H1 (cell line): Measurements from ENCODE around the gene MEIS2. TPM values are rescaled to one million over a fixed set of nuclear protein-coding genes. Genes with fewer than 3 reads are reported as not detected.
A peak's percentile ranks its signal among the peaks of the same experiment; 100 is the strongest.

Experiments
- ASH2L ChIP-seq: fragments of 200-600, 300-600 bp; sonication (generic); IDR thresholded peaks from one replicate; pipeline ENCODE4 v1.7.1; 2017; ENCODE audit warnings: low read length
- CTCF ChIP-seq, 3 experiments: IDR thresholded peaks; 1 replicate in 2 of 3; 2 replicates in 1 of 3; pipeline versions ENCODE4 v1.5.1 to v1.6.1; 2011; ENCODE audit warnings: low read length in 3 of 3, mild to moderate bottlenecking in 3 of 3, inconsistent platforms in 2 of 3, low read depth in 1 of 3, moderate library complexity in 1 of 3; ENCODE audit not compliant: insufficient read depth in 1 of 3; ENCODE audit errors: control extremely low read depth in 1 of 3
- GTF2F1 ChIP-seq: IDR thresholded peaks from 2 replicates; pipeline ENCODE4 v1.6.1; 2012; ENCODE audit warnings: low read depth, low read length, improper control_type of control experiment, borderline replicate concordance
- RAD21 ChIP-seq, 2 experiments: IDR thresholded peaks in 1 of 2; conservative IDR thresholded peaks in 1 of 2; 2 replicates each; pipeline ENCODE4 v1.6.1; 2011; ENCODE audit warnings: low read depth in 2 of 2, low read length in 2 of 2, improper control_type of control experiment in 1 of 2, inconsistent platforms in 1 of 2, mild to moderate bottlenecking in 1 of 2, moderate library complexity in 1 of 2
- polyA plus RNA-seq, 7 experiments: library from polyadenylated mRNA; depleted of rRNA in 3 of 7; stranded (reverse) in 5 of 7; unstranded in 2 of 7; fragments of >200 nt in 5 of 7; fragments of 200-250 nt in 2 of 7; gene quantifications; 1 replicate in 5 of 7; 2 replicates in 1 of 7; 4 replicates in 1 of 7; pipeline versions ENCODE4 v1.2.1 to v1.2.3, GENCODE V29; 2011 to 2013; ENCODE audit warnings: missing spikeins in 2 of 7, mixed read lengths in 2 of 7
- total RNA-seq: library from RNA; stranded (reverse); fragmentation: NEBNext Ultra II Directional; extraction: Animal tissue kit (Norgen Biotek cat#: 25700); gene quantifications from 2 replicates; pipeline ENCODE4 v1.2.1, GENCODE V29; 2021
- TF ChIP-seq, protein P1 (sequence below): fragments of 300-600 bp; sonication (generic); IDR thresholded peaks from 2 replicates; pipeline ENCODE4 v1.7.1; 2012; ENCODE audit warnings: low read length, moderate library complexity, mild to moderate bottlenecking, inconsistent platforms; ENCODE audit not compliant: insufficient replicate concordance
- TF ChIP-seq, protein P2 (sequence below): IDR thresholded peaks from 2 replicates; pipeline ENCODE4 v1.6.1; 2011; ENCODE audit warnings: low read depth, mild to moderate bottlenecking, low read length; ENCODE audit not compliant: insufficient read depth

The MEIS2 gene
- total and polyA plus RNA-seq, 2 of the 8 experiments (the other 6 are each of a cell fraction or from before 2014, with no cell fraction given): 0.22 to 1.2 TPM

- TF ChIP-seq, protein P1, sequence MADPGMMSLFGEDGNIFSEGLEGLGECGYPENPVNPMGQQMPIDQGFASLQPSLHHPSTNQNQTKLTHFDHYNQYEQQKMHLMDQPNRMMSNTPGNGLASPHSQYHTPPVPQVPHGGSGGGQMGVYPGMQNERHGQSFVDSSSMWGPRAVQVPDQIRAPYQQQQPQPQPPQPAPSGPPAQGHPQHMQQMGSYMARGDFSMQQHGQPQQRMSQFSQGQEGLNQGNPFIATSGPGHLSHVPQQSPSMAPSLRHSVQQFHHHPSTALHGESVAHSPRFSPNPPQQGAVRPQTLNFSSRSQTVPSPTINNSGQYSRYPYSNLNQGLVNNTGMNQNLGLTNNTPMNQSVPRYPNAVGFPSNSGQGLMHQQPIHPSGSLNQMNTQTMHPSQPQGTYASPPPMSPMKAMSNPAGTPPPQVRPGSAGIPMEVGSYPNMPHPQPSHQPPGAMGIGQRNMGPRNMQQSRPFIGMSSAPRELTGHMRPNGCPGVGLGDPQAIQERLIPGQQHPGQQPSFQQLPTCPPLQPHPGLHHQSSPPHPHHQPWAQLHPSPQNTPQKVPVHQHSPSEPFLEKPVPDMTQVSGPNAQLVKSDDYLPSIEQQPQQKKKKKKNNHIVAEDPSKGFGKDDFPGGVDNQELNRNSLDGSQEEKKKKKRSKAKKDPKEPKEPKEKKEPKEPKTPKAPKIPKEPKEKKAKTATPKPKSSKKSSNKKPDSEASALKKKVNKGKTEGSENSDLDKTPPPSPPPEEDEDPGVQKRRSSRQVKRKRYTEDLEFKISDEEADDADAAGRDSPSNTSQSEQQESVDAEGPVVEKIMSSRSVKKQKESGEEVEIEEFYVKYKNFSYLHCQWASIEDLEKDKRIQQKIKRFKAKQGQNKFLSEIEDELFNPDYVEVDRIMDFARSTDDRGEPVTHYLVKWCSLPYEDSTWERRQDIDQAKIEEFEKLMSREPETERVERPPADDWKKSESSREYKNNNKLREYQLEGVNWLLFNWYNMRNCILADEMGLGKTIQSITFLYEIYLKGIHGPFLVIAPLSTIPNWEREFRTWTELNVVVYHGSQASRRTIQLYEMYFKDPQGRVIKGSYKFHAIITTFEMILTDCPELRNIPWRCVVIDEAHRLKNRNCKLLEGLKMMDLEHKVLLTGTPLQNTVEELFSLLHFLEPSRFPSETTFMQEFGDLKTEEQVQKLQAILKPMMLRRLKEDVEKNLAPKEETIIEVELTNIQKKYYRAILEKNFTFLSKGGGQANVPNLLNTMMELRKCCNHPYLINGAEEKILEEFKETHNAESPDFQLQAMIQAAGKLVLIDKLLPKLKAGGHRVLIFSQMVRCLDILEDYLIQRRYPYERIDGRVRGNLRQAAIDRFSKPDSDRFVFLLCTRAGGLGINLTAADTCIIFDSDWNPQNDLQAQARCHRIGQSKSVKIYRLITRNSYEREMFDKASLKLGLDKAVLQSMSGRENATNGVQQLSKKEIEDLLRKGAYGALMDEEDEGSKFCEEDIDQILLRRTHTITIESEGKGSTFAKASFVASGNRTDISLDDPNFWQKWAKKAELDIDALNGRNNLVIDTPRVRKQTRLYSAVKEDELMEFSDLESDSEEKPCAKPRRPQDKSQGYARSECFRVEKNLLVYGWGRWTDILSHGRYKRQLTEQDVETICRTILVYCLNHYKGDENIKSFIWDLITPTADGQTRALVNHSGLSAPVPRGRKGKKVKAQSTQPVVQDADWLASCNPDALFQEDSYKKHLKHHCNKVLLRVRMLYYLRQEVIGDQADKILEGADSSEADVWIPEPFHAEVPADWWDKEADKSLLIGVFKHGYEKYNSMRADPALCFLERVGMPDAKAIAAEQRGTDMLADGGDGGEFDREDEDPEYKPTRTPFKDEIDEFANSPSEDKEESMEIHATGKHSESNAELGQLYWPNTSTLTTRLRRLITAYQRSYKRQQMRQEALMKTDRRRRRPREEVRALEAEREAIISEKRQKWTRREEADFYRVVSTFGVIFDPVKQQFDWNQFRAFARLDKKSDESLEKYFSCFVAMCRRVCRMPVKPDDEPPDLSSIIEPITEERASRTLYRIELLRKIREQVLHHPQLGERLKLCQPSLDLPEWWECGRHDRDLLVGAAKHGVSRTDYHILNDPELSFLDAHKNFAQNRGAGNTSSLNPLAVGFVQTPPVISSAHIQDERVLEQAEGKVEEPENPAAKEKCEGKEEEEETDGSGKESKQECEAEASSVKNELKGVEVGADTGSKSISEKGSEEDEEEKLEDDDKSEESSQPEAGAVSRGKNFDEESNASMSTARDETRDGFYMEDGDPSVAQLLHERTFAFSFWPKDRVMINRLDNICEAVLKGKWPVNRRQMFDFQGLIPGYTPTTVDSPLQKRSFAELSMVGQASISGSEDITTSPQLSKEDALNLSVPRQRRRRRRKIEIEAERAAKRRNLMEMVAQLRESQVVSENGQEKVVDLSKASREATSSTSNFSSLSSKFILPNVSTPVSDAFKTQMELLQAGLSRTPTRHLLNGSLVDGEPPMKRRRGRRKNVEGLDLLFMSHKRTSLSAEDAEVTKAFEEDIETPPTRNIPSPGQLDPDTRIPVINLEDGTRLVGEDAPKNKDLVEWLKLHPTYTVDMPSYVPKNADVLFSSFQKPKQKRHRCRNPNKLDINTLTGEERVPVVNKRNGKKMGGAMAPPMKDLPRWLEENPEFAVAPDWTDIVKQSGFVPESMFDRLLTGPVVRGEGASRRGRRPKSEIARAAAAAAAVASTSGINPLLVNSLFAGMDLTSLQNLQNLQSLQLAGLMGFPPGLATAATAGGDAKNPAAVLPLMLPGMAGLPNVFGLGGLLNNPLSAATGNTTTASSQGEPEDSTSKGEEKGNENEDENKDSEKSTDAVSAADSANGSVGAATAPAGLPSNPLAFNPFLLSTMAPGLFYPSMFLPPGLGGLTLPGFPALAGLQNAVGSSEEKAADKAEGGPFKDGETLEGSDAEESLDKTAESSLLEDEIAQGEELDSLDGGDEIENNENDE: no peak
- TF ChIP-seq ASH2L (no peak), RAD21 (IDR thresholded peaks at IDR 0.05 in 1 of 2, conservative IDR thresholded peaks at IDR 0.05 in 1 of 2; ENCODE audit: low read depth in 2 of 2, low read length in 2 of 2) (peak; percentile 62 to 71), GTF2F1 (no peak), CTCF (IDR thresholded peaks at IDR 0.05; ENCODE audit: control extremely low read depth in 1 of 3, insufficient read depth in 1 of 3, low read depth in 1 of 3, low read length in 3 of 3) (peak in 2 of 3 experiments; percentile 9 to 43; a peak in 2 of 4 replicates)
- TF ChIP-seq, protein P2, sequence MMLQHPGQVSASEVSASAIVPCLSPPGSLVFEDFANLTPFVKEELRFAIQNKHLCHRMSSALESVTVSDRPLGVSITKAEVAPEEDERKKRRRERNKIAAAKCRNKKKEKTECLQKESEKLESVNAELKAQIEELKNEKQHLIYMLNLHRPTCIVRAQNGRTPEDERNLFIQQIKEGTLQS: no peak
Observed at GRCh38 chr15:36942248-36942827, 158.0 kb downstream of the MEIS2 start (continued).
